Mesenchymal stem cell (in vitro differentiated cells and primary cell): ENCODE results near the gene LRRC7.

ENCODE experiments used
- DNase-seq: peaks from one replicate; pipeline ENCODE4 v3.0.0-alpha.2; 2013
- H2AFZ ChIP-seq: one replicate; pipeline ENCODE4 v1.6.1; 2013; ENCODE audit warnings: low read depth, mild to moderate bottlenecking, control low read depth, inconsistent platforms, low read length, moderate library complexity
- H2AK5ac ChIP-seq: 2 replicates; pipeline ENCODE4 v1.6.1; 2013; ENCODE audit warnings: low read length, moderate library complexity, mild to moderate bottlenecking, inconsistent platforms; ENCODE audit not compliant: severe bottlenecking
- H2BK120ac ChIP-seq: one replicate; pipeline ENCODE4 v1.6.1; 2013; ENCODE audit warnings: low read depth, mild to moderate bottlenecking, inconsistent platforms, low read length, moderate library complexity
- H2BK12ac ChIP-seq, 2 experiments: one replicate each; pipeline ENCODE4 v1.6.1; 2013; ENCODE audit warnings: inconsistent platforms in 2 of 2, low read length in 2 of 2, mild to moderate bottlenecking in 2 of 2, moderate library complexity in 2 of 2, control low read depth in 1 of 2
- H2BK15ac ChIP-seq: one replicate; pipeline ENCODE4 v1.6.1; 2013; ENCODE audit warnings: mild to moderate bottlenecking, low read depth, inconsistent platforms; ENCODE audit not compliant: poor library complexity, severe bottlenecking
- H2BK5ac ChIP-seq: 2 replicates; pipeline ENCODE4 v1.6.1; 2013; ENCODE audit warnings: low read depth, mild to moderate bottlenecking, low read length, control low read depth, inconsistent platforms; ENCODE audit not compliant: poor library complexity, severe bottlenecking
- H3K14ac ChIP-seq, 2 experiments: one replicate each; pipeline ENCODE4 v1.6.1; 2013; ENCODE audit warnings: inconsistent platforms in 2 of 2, low read length in 2 of 2, control low read depth in 1 of 2, mild to moderate bottlenecking in 1 of 2, moderate library complexity in 1 of 2
- H3K18ac ChIP-seq, 2 experiments: one replicate each; pipeline ENCODE4 v1.6.1; 2013; ENCODE audit warnings: inconsistent platforms in 2 of 2, low read length in 2 of 2, control low read depth in 1 of 2, low read depth in 1 of 2, mild to moderate bottlenecking in 1 of 2
- H3K23ac ChIP-seq, 2 experiments: one replicate each; pipeline ENCODE4 v1.6.1; 2013; ENCODE audit warnings: inconsistent platforms in 2 of 2, low read length in 2 of 2, mild to moderate bottlenecking in 2 of 2, moderate library complexity in 2 of 2, control low read depth in 1 of 2
- H3K27ac ChIP-seq: 2 replicates; pipeline ENCODE4 v1.5.1; 2013; ENCODE audit warnings: mild to moderate bottlenecking, moderate library complexity, low read length, control low read depth, inconsistent platforms; ENCODE audit not compliant: poor library complexity, severe bottlenecking
- H3K27me3 ChIP-seq, 2 experiments: 2 replicates each; pipeline versions ENCODE4 v1.6.1 to v1.7.0; 2013; ENCODE audit warnings: low read length in 2 of 2, mild to moderate bottlenecking in 2 of 2, moderate library complexity in 2 of 2, control low read depth in 1 of 2, inconsistent platforms in 1 of 2; ENCODE audit not compliant: control insufficient read depth in 1 of 2, insufficient read depth in 1 of 2
- H3K36me3 ChIP-seq, 2 experiments: 2 replicates each; pipeline versions ENCODE4 v1.6.1 to v1.7.0; 2013; ENCODE audit warnings: low read length in 2 of 2, control low read depth in 1 of 2, inconsistent platforms in 1 of 2, low read depth in 1 of 2, mild to moderate bottlenecking in 1 of 2; ENCODE audit not compliant: insufficient read depth in 2 of 2, control insufficient read depth in 1 of 2
- H3K4ac ChIP-seq, 2 experiments: one replicate each; pipeline ENCODE4 v1.6.1; 2013; ENCODE audit warnings: inconsistent platforms in 2 of 2, low read length in 2 of 2, mild to moderate bottlenecking in 2 of 2, moderate library complexity in 2 of 2, control low read depth in 1 of 2, low read depth in 1 of 2
- H3K4me1 ChIP-seq: 2 replicates; pipeline ENCODE4 v1.6.1; 2013; ENCODE audit warnings: low read depth, low read length, control low read depth; ENCODE audit not compliant: control insufficient read depth, insufficient read depth
- H3K4me2 ChIP-seq: 2 replicates; pipeline ENCODE4 v1.6.1; 2013; ENCODE audit warnings: low read length, mild to moderate bottlenecking, inconsistent platforms; ENCODE audit not compliant: poor library complexity, severe bottlenecking
- H3K4me3 ChIP-seq, 2 experiments: 2 replicates each; pipeline versions ENCODE4 v1.5.1 to v1.7.0; 2013; ENCODE audit warnings: low read length in 2 of 2, mild to moderate bottlenecking in 2 of 2, control low read depth in 1 of 2, low read depth in 1 of 2; ENCODE audit not compliant: insufficient read depth in 1 of 2
- H3K79me1 ChIP-seq: replicated peaks from 2 replicates; pipeline ENCODE4 v1.6.1; 2013; ENCODE audit warnings: mild to moderate bottlenecking, control low read depth, low read length, inconsistent platforms; ENCODE audit not compliant: poor library complexity, severe bottlenecking
- H3K9ac ChIP-seq: 2 replicates; pipeline ENCODE4 v1.7.0; 2013; ENCODE audit warnings: mild to moderate bottlenecking, low read length, moderate library complexity
- H3K9me3 ChIP-seq: 2 replicates; pipeline ENCODE4 v1.7.0; 2013; ENCODE audit warnings: mild to moderate bottlenecking, low read length; ENCODE audit not compliant: control insufficient read depth
- H4K8ac ChIP-seq: one replicate; pipeline ENCODE4 v1.6.1; 2013; ENCODE audit warnings: inconsistent platforms, mild to moderate bottlenecking, low read length, moderate library complexity
- H4K91ac ChIP-seq: one replicate; pipeline ENCODE4 v1.6.1; 2013; ENCODE audit warnings: mild to moderate bottlenecking, low read length, inconsistent platforms
- WGBS: methylation state at CpG from one replicate; pipeline ENCODE4 v1.1.7; 2013; ENCODE audit warnings: mixed read lengths; 5-methylcytosine and 5-hydroxymethylcytosine counted together

The LRRC7 gene

GRCh38 chr1:69649383-69649990 lies 81.8 kb downstream of the LRRC7 start:
- Histone ChIP-seq H3K4me3 (no peak overlapping the region), H2AFZ (no peak overlapping the region), H3K27me3 (no peaks in the 10 kb centered on the region), H4K8ac (no peak overlapping the region), H3K23ac (no peak overlapping the region), H3K4ac (no peak overlapping the region), H3K9ac (no peak overlapping the region), H2BK5ac (no peak overlapping the region), H3K14ac (no peak overlapping the region), H3K27ac (no peak overlapping the region), H3K9me3 (no peaks in the 10 kb centered on the region), H2BK120ac (no peak overlapping the region), H3K79me1 (no peaks in the 10 kb centered on the region), H4K91ac (no peak overlapping the region), H2BK12ac (no peak overlapping the region), H3K4me2 (no peak overlapping the region), H3K36me3 (no peaks in the 10 kb centered on the region), H2AK5ac (no peak overlapping the region), H3K18ac (no peak overlapping the region), H2BK15ac (no peak overlapping the region), H3K4me1 (no peaks in the 10 kb centered on the region)
- 91% methylated on average over 2 of the region's 5 CpGs for WGBS
- no peak for DNase-seq

DNA sequence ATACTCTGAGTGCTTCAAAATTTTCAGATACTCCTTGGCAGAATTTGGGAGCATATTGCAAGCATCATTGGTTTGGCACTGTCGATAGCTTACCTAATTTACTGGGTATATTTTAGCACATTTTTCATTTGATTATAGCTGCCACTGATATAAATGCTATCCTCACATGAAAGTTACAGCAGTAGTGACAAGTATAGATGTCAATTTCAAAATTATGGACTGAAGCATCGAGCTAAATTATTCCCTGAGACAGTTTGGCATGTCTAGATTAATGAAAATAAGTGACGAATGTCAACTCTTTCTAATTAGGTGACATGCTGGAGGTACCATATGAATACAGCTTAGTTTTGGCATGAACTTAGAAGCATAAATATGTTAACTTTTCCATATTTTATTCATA lies 83.1 kb downstream of the LRRC7 start:
- no peaks in the 10 kb centered on the region for H3K27me3 ChIP-seq
- no peak overlapping the region for H3K9ac ChIP-seq
- no peak overlapping the region for H3K18ac ChIP-seq
- H3K23ac ChIP-seq: no peak overlapping the region
- no peak overlapping the region for H4K91ac ChIP-seq
- H2BK5ac ChIP-seq: no peak overlapping the region
- H2BK120ac ChIP-seq: no peak overlapping the region
- no peak overlapping the region for H3K4me2 ChIP-seq
- no peak overlapping the region for H2AFZ ChIP-seq
- H3K4me1 ChIP-seq: no peaks in the 10 kb centered on the region
- no peak overlapping the region for H4K8ac ChIP-seq
- WGBS: 92% methylated on average over 3 of the region's 3 CpGs
- no peak for DNase-seq
- no peak overlapping the region for H2AK5ac ChIP-seq
- H3K36me3 ChIP-seq: no peaks in the 10 kb centered on the region
- no peak overlapping the region for H2BK15ac ChIP-seq
- no peak overlapping the region for H3K4ac ChIP-seq
- no peaks in the 10 kb centered on the region for H3K79me1 ChIP-seq
- no peaks in the 10 kb centered on the region for H3K9me3 ChIP-seq
- no peak overlapping the region for H3K4me3 ChIP-seq
- no peak overlapping the region for H2BK12ac ChIP-seq
- no peak overlapping the region for H3K27ac ChIP-seq
- H3K14ac ChIP-seq: no peak overlapping the region

DNA sequence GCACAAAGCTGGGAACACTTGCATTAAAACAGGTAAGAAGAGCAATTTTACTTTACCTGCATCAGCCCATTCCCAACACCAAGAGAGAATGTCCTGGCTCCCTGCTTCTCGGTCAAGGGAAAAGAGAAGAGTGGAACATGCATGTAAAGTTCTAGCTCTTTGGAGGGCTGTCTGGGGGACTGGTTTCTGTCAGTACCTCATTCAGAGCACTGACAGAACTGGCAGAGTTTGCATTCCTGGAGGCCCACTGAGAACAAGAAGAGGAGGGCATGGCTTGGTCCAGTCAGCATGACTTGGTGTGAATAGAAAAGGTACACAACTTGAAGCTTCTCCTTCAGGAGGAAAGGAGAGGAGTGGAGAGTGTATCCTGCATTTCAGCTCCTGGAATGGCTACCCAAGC lies 83.9 kb downstream of the LRRC7 start:
- H3K4me2 ChIP-seq: no peak overlapping the region
- no peak overlapping the region for H3K4ac ChIP-seq
- H3K36me3 ChIP-seq: no peaks in the 10 kb centered on the region
- no peak overlapping the region for H3K4me3 ChIP-seq
- H3K23ac ChIP-seq: no peak overlapping the region
- H3K27me3 ChIP-seq: no peaks in the 10 kb centered on the region
- H3K9me3 ChIP-seq: no peaks in the 10 kb centered on the region
- H4K91ac ChIP-seq: no peak overlapping the region
- no peak overlapping the region for H3K14ac ChIP-seq
- H4K8ac ChIP-seq: no peak overlapping the region
- no peak overlapping the region for H3K18ac ChIP-seq
- no peak overlapping the region for H3K27ac ChIP-seq
- H2AFZ ChIP-seq: no peak overlapping the region
- H2AK5ac ChIP-seq: no peak overlapping the region
- H3K9ac ChIP-seq: no peak overlapping the region
- DNase-seq: no peak
- H3K4me1 ChIP-seq: no peaks in the 10 kb centered on the region
- H3K79me1 ChIP-seq: no peaks in the 10 kb centered on the region
- no peak overlapping the region for H2BK15ac ChIP-seq
- H2BK5ac ChIP-seq: no peak overlapping the region
- H2BK12ac ChIP-seq: no peak overlapping the region
- WGBS: 0% methylated on average over 1 of the region's 1 CpG
- no peak overlapping the region for H2BK120ac ChIP-seq

DNA sequence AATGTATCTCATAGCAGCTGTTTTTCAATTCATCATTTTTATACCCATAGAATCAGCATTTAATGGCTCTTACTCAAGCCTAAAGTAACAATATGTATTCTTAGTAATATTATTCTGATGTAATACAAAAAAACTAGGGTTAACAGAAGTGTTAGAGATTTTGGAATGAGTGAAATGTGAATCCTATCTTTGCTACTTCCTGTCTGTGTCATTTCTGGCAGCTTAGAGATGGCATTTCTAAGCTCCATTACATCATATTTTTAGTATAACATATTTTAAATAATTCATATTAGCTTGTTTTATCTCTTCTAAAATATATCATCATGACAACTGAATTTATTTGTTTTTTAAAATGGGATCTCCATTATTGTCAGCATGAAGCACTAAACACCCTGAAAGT lies 90.2 kb downstream of the LRRC7 start:
- no peak overlapping the region for H2BK5ac ChIP-seq
- H2BK15ac ChIP-seq: no peak overlapping the region
- no peak overlapping the region for H3K9ac ChIP-seq
- no peak for DNase-seq
- H3K27ac ChIP-seq: no peak overlapping the region
- no peaks in the 10 kb centered on the region for H3K79me1 ChIP-seq
- no peak overlapping the region for H4K91ac ChIP-seq
- H3K27me3 ChIP-seq: no peaks in the 10 kb centered on the region
- no peak overlapping the region for H3K14ac ChIP-seq
- H4K8ac ChIP-seq: no peak overlapping the region
- H3K4ac ChIP-seq: no peak overlapping the region
- no peak overlapping the region for H2AFZ ChIP-seq
- no peak overlapping the region for H3K23ac ChIP-seq
- no peaks in the 10 kb centered on the region for H3K36me3 ChIP-seq
- H3K9me3 ChIP-seq: no peaks in the 10 kb centered on the region
- H3K4me1 ChIP-seq: no peaks in the 10 kb centered on the region
- no peak overlapping the region for H3K4me3 ChIP-seq
- H3K18ac ChIP-seq: no peak overlapping the region
- no peak overlapping the region for H3K4me2 ChIP-seq
- no peak overlapping the region for H2BK12ac ChIP-seq
- H2BK120ac ChIP-seq: no peak overlapping the region
- H2AK5ac ChIP-seq: no peak overlapping the region
